NB4 (cell line): ENCODE data around the gene RIC1.

Experiments used
- MYC ChIP-seq: IDR thresholded peaks from 2 replicates; pipeline ENCODE4 v1.6.1; 2011; ENCODE audit warnings: low read depth, low read length
- POLR2A ChIP-seq: IDR thresholded peaks from 2 replicates; pipeline ENCODE4 v1.6.1; 2011; ENCODE audit warnings: mild to moderate bottlenecking; ENCODE audit not compliant: insufficient read length; ENCODE audit errors: extremely low read depth
- TF ChIP-seq, protein P1 (sequence below): IDR thresholded peaks from one replicate; pipeline ENCODE4 v1.5.1; 2012; ENCODE audit warnings: low read depth, low read length
- TF ChIP-seq, protein P2 (sequence below): IDR thresholded peaks from 2 replicates; pipeline ENCODE4 v1.6.1; 2011; ENCODE audit warnings: low read depth, low read length

GRCh38 chr9:5787220-5787619 is 158.3 kb downstream of the RIC1 start:
- TF ChIP-seq, protein P1, sequence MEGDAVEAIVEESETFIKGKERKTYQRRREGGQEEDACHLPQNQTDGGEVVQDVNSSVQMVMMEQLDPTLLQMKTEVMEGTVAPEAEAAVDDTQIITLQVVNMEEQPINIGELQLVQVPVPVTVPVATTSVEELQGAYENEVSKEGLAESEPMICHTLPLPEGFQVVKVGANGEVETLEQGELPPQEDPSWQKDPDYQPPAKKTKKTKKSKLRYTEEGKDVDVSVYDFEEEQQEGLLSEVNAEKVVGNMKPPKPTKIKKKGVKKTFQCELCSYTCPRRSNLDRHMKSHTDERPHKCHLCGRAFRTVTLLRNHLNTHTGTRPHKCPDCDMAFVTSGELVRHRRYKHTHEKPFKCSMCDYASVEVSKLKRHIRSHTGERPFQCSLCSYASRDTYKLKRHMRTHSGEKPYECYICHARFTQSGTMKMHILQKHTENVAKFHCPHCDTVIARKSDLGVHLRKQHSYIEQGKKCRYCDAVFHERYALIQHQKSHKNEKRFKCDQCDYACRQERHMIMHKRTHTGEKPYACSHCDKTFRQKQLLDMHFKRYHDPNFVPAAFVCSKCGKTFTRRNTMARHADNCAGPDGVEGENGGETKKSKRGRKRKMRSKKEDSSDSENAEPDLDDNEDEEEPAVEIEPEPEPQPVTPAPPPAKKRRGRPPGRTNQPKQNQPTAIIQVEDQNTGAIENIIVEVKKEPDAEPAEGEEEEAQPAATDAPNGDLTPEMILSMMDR: no peak
- TF ChIP-seq, protein P2, sequence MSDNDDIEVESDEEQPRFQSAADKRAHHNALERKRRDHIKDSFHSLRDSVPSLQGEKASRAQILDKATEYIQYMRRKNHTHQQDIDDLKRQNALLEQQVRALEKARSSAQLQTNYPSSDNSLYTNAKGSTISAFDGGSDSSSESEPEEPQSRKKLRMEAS: no peak
- TF ChIP-seq POLR2A (no peak), MYC (no peak)
